SH-SY5Y (cell line): Measurements from ENCODE around the gene PIP5K1C.

Source experiments
- GATA2 ChIP-seq: IDR thresholded peaks from 2 replicates; pipeline ENCODE4 v1.6.1; 2011; ENCODE audit warnings: mild to moderate bottlenecking, low read depth, low read length
- GATA3 ChIP-seq: IDR thresholded peaks from 2 replicates; pipeline ENCODE4 v1.6.1; 2011; ENCODE audit warnings: low read depth, mild to moderate bottlenecking, low read length, moderate library complexity

GRCh38 chr19:3634496-3635045, 65.7 kb downstream of the PIP5K1C start:
- TF ChIP-seq GATA2: no peak
- TF ChIP-seq GATA3: no peak
